Activated naive CD8-positive, alpha-beta T cell treated with anti-CD3 and anti-CD28 coated beads for 36 hours (primary cell): Measurements from ENCODE around the gene KIAA1755. TPM values are rescaled to one million over a fixed set of nuclear protein-coding genes. Genes with fewer than 3 reads are reported as not detected.

Experiments
- DNase-seq: peaks from one replicate; pipeline ENCODE4 v3.0.0; 2021
- H3K27ac Mint-ChIP-seq: one replicate; pipeline ENCODE4 v1.8.0; 2022; ENCODE audit warnings: mild to moderate bottlenecking, moderate library complexity, mixed read lengths
- H3K27me3 Mint-ChIP-seq: one replicate; pipeline ENCODE4 v1.8.0; 2022; ENCODE audit warnings: mild to moderate bottlenecking, mixed read lengths
- H3K36me3 Mint-ChIP-seq: one replicate; pipeline ENCODE4 v1.8.0; 2021; ENCODE audit warnings: mild to moderate bottlenecking, mixed read lengths
- H3K4me1 Mint-ChIP-seq: one replicate; pipeline ENCODE4 v1.8.0; 2021; ENCODE audit warnings: mixed read lengths
- H3K4me3 Mint-ChIP-seq: one replicate; pipeline ENCODE4 v1.8.0; 2022; ENCODE audit warnings: mild to moderate bottlenecking, moderate library complexity, mixed read lengths
- H3K9me3 Mint-ChIP-seq: one replicate; pipeline ENCODE4 v1.8.0; 2022; ENCODE audit warnings: mixed read lengths
- total RNA-seq, 2 experiments: library from RNA; stranded (reverse); gene quantifications; one replicate each; pipeline ENCODE4 v1.2.3, GENCODE V29; 2021

KIAA1755 gene
- total RNA-seq, 2 experiments from 2014 or later, result not detected

DNA sequence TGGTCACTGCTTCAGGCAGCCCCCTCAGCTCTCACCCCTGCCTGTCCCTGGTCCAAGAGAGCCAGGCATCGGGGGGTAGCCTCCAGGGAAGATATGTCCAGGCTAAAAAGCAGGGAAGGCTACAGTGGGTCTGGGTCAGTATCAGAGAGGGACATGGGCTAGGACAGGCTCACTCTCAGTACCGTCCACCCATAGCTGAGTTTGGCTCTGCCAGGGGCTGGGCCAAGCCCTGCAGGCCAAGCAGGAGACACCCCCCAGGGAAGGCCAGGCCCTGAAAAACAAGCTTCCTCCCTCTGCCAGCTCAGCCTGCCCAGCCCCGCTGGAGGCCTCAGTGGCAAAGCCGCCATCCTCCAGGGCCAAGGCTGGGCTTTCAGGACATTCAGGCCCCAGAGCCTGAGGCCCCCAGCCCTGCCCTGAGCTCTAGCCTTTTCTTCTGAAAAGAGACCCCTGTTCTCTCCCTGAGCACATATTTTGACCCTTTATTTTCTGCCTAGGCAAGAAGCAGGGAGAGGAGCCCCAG, 66.9 kb downstream of the KIAA1755 start:
- DNase-seq, result no peak
- Mint-ChIP-seq H3K27me3 (peaks cover 9% of the 10 kb centered on the region), H3K4me3 (no peak overlapping the region), H3K36me3 (no peaks in the 10 kb centered on the region), H3K9me3 (no peaks in the 10 kb centered on the region), H3K4me1 (no peaks in the 10 kb centered on the region), H3K27ac (no peak overlapping the region)

DNA sequence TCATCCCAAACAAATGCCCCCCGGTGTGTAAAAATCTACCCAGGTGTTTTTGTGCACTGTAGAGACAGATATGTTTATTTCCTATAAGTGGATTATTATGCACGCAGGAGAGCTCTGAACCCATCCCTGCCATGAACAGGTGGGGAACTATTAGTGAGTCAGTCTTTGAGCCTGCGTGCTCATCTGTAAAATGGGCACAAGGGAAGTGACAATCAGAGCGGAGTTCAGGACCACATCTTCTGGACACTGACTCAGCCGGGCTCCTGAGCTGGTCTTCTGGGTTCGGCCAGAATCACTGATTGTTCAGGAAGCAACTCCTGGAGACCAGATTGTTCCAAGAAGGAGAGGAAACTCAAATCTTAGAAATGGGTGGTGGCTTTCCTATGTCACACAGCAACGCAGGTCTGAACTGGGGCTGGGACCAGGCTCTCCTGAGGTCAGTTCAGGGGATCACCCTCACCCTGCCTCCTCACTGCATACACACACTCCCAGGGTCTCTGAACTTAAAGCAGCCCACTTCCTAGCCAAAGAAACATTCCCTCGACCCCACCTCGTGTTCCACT, 68.1 kb downstream of the KIAA1755 start:
- Mint-ChIP-seq H3K27ac (no peak overlapping the region), H3K4me1 (no peaks in the 10 kb centered on the region), H3K36me3 (no peaks in the 10 kb centered on the region), H3K27me3 (peaks cover 5% of the 10 kb centered on the region), H3K9me3 (no peaks in the 10 kb centered on the region), H3K4me3 (no peak overlapping the region)
- no peak for DNase-seq

DNA sequence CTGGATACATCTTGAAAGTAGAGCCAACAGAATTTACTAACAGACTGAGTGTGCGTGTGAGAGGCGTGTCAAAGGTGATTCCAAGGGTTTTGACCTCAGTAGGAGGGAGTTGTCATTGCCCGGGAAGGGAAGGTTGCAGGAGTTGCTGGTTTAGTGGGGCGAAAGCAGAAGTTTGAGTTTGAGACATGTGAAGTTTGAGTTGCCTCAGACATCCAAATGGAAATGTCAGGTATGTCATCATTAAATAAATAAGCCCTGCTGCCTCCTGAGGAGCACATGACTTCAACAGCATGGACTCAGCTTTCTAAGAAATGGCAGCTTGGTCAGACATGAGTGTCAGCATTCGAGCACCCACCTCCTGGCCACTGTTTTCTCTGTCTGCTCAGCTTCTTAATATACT, 68.9 kb downstream of the KIAA1755 start:
- Mint-ChIP-seq H3K9me3 (no peaks in the 10 kb centered on the region), H3K27me3 (peaks cover 7% of the 10 kb centered on the region), H3K4me1 (no peaks in the 10 kb centered on the region), H3K27ac (no peak overlapping the region), H3K36me3 (no peaks in the 10 kb centered on the region), H3K4me3 (no peak overlapping the region)
- no peak for DNase-seq

DNA sequence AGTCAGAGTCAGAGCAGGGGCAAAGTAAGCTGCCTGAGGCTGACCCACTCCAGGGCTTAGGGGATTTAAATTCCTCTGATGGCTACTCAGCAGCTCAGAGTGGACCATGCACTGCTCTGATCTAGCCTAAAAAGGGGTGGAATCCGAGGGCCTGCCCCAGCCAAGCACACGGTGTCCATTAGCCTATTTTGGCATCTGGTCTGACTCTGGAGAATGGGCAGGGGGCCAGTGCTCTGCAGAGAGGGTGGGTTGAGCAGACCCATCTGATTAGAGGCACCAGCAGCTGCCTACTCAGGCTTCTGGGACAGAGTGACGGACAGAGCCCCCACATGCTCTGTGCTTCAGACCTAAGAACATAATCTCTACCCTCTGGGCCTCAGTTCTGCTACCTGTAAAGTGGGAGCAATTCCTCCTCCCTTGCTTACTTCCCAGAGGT, 69.6 kb downstream of the KIAA1755 start:
- H3K4me3 Mint-ChIP-seq, result no peak overlapping the region
- H3K27me3 Mint-ChIP-seq, result peaks cover 9% of the 10 kb centered on the region
- no peaks in the 10 kb centered on the region for H3K4me1 Mint-ChIP-seq
- H3K27ac Mint-ChIP-seq, result no peak overlapping the region
- H3K36me3 Mint-ChIP-seq, result no peaks in the 10 kb centered on the region
- no peak for DNase-seq
- H3K9me3 Mint-ChIP-seq, result no peaks in the 10 kb centered on the region

DNA sequence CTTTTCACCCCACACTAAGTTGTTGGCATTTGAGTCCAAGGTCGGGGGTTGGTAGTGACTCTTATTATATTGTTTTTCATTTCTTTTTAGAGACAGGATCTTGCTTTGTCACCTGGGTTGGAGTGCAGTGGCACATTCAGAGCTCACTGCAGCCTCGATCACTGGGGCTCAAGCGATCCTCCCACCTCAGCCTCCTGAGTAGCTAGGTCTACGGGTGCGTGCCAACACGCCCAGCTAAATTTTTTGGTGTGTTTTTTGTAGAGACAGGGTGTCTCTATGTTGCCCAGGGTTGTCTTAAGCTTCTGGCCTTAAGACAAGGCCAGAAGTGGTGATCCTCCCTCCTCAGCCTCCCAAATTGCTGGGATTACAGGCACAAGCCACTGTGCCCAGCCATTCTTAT, 70.4 kb downstream of the KIAA1755 start:
- Mint-ChIP-seq H3K36me3 (no peaks in the 10 kb centered on the region), H3K4me3 (no peak overlapping the region), H3K9me3 (no peaks in the 10 kb centered on the region), H3K27ac (no peak overlapping the region), H3K27me3 (peaks cover 9% of the 10 kb centered on the region), H3K4me1 (no peaks in the 10 kb centered on the region)
- no peak for DNase-seq

DNA sequence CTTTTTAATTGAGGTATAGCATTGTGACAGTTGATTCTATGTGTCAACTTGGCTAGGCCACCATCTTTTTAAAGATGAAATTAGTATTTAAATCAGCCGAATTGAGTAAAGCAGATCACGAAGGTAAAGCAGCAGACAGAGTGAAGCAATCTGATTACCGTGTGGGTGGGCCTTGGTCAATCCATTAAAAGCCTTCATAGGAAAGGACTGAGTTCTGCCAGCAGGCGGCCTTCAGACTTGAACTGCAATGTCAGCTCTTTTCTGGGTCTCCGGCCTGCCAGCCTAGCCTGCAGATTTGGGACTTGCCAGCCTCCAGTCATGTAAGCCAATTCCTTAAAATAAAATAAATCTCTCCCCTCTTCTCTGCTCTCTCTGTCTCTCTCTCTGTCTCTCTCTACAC, 73.0 kb downstream of the KIAA1755 start:
- Mint-ChIP-seq H3K36me3 (no peaks in the 10 kb centered on the region), H3K27ac (no peak overlapping the region), H3K27me3 (peaks cover 11% of the 10 kb centered on the region), H3K4me1 (no peaks in the 10 kb centered on the region), H3K9me3 (no peaks in the 10 kb centered on the region), H3K4me3 (no peak overlapping the region)
- DNase-seq, result no peak

DNA sequence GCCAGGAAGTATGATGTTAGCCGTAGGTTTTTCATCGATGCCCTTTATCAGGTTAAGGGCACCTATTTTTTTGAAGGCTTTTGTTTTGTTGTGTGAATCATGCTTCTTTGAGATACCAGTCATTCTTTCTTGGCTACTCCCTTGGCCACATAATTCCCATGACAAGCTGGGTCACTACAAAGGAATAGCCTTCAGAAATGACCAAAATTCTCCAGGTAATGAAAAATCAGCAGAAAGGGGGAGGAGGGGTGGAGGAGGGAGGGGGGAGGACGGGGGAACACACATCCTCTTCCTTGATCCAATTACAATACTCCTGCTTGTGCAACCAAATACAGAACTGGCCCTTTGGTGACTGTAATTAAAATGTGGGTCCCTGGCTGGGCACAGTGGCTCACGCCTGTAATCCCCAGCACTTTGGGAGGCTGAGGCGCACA, 73.7 kb downstream of the KIAA1755 start:
- Mint-ChIP-seq H3K9me3 (no peaks in the 10 kb centered on the region), H3K4me3 (no peak overlapping the region), H3K36me3 (no peaks in the 10 kb centered on the region), H3K27ac (no peak overlapping the region), H3K4me1 (no peaks in the 10 kb centered on the region), H3K27me3 (peaks cover 10% of the 10 kb centered on the region)
- DNase-seq, result no peak

DNA sequence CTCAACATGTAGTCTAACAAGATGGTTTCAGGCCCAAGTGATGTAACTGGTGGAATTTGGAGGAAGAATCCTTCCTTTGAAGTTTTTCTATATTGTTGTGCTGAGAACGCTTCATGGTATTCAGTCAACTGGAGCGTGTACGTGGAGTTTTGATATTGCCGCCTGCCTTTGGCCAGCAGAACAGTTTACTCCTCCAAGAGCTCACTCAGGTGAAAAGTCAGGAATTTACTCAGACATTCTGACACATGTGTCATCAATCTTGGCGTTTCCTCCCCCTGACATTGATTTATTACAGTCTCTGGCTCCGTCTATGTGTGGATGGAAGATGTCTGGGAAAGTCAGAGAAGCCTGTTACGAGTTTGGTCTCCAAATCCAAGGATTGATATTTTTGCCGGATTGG, 76.4 kb downstream of the KIAA1755 start:
- no peak for DNase-seq
- Mint-ChIP-seq H3K27me3 (peaks cover 14% of the 10 kb centered on the region), H3K36me3 (no peaks in the 10 kb centered on the region), H3K27ac (no peak overlapping the region), H3K9me3 (no peaks in the 10 kb centered on the region), H3K4me1 (no peaks in the 10 kb centered on the region), H3K4me3 (no peak overlapping the region)

DNA sequence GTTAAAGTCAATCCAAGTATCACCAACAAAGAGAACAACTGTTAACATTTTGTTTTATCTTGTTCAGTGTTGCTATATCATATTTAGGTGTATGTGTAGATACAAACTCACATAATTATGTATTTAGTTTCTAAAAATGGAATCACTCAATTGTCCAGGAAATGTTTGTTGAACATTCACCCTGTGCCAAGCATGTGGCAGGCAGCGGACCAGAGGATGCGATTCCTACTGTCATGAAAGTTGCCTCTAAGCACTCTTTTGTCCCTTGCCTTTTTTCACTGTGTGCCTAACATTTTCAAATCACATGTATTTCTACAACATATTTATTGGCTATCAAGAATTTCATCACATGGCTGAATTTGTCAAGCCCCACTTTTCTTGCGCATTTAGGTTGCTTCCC, 78.6 kb downstream of the KIAA1755 start:
- Mint-ChIP-seq H3K4me3 (no peak overlapping the region), H3K4me1 (no peaks in the 10 kb centered on the region), H3K9me3 (no peaks in the 10 kb centered on the region), H3K27me3 (peaks cover 14% of the 10 kb centered on the region), H3K27ac (no peak overlapping the region), H3K36me3 (no peaks in the 10 kb centered on the region)
- no peak for DNase-seq

DNA sequence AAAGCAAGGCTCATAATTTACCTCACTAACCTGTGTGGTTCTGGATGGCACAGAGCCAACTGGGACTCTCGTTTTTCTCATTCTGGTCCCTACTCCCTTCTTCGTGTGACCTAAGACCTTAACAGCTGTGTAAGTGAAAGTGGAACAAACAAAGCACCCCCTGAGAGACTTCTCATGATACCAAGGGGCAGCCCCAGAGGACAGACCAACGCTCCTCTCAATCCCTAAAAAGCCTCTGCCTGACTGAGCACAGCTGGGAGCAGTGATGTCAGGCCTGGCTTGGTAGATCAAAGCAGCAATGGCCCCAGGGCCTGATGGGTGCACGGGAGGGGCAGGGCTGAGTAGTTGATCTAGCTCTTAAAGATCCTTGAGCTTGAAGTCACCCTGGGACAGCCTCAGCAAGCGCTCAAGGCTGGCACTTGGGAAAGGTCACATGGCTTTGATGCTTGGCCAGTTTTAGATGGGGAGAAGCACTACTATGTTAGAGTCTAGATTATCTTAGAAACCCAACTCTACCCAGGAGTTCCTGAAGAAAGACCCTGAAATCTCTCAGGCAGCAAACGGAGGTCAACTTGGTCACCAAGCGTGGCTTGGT, 79.2 kb downstream of the KIAA1755 start:
- H3K9me3 Mint-ChIP-seq, result no peaks in the 10 kb centered on the region
- no peak overlapping the region for H3K4me3 Mint-ChIP-seq
- no peaks in the 10 kb centered on the region for H3K36me3 Mint-ChIP-seq
- no peak overlapping the region for H3K27ac Mint-ChIP-seq
- no peak for DNase-seq
- no peaks in the 10 kb centered on the region for H3K4me1 Mint-ChIP-seq
- H3K27me3 Mint-ChIP-seq, result peaks cover 10% of the 10 kb centered on the region

DNA sequence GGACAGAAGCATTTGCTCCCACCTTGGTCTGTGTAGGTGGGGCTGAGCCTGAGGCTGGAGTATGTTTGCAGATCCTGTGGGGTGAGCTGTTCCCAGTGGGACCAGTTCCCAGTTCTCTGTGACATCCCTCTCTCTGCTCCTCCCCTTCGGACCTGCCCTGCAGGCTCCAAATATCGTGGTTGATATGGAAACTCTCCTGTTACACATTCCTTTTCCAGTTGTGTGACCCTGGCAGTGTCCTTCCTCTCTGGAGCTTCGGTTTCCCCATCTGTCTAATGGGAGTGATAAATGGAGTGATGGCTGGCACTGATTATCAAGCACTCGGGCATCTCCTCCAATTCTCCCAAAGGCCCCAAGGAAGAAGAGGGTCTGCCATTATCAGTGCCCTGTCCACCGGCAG, 79.8 kb downstream of the KIAA1755 start:
- no peaks in the 10 kb centered on the region for H3K36me3 Mint-ChIP-seq
- no peaks in the 10 kb centered on the region for H3K4me1 Mint-ChIP-seq
- H3K27me3 Mint-ChIP-seq, result peaks cover 10% of the 10 kb centered on the region
- H3K4me3 Mint-ChIP-seq, result no peak overlapping the region
- no peak for DNase-seq
- H3K27ac Mint-ChIP-seq, result no peak overlapping the region
- no peaks in the 10 kb centered on the region for H3K9me3 Mint-ChIP-seq

DNA sequence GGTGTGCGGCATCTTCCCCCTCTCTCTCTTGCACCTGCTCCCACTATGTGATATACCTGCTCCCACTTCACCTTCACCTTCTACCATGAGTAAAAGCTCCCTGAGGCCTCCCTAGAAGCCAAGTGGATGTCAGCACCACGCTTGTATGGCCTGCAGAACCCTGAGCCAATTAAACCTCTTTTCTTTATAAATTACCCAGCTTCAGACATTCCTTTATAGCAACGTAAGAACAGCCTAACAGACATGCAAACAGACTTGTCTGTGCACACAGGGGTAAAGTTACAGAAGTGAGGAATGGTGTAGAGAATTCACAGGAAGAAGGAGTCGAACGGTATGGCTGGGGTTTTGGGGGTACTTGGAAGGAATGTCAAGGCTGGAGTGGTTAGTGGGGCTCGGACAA, 80.7 kb downstream of the KIAA1755 start:
- Mint-ChIP-seq H3K27me3 (peaks cover 10% of the 10 kb centered on the region), H3K27ac (no peak overlapping the region), H3K4me1 (no peaks in the 10 kb centered on the region), H3K9me3 (no peaks in the 10 kb centered on the region), H3K4me3 (no peak overlapping the region), H3K36me3 (no peaks in the 10 kb centered on the region)
- DNase-seq, result no peak

DNA sequence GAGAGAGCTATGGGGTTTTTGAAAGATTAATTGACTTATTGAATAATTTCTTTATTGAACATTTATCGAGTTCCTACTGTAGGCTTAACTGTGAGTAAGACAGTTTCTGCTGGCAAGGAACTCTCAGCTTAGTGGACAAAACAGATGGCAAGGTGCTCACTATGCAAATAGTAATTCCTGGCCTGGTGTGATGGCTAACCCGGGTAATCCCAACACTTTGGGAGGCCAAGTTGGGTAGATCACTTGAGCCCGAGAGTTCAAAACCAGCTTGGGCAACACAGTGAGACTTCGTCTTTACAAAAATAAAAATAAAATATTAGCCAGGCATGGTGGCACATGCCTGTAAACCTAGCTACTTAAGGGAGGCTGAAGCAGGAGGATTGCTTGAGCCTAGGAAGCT, 82.0 kb downstream of the KIAA1755 start:
- H3K27ac Mint-ChIP-seq, result no peak overlapping the region
- DNase-seq, result no peak
- H3K36me3 Mint-ChIP-seq, result no peaks in the 10 kb centered on the region
- peaks cover 6% of the 10 kb centered on the region for H3K27me3 Mint-ChIP-seq
- no peaks in the 10 kb centered on the region for H3K4me1 Mint-ChIP-seq
- H3K4me3 Mint-ChIP-seq, result no peak overlapping the region
- no peaks in the 10 kb centered on the region for H3K9me3 Mint-ChIP-seq

DNA sequence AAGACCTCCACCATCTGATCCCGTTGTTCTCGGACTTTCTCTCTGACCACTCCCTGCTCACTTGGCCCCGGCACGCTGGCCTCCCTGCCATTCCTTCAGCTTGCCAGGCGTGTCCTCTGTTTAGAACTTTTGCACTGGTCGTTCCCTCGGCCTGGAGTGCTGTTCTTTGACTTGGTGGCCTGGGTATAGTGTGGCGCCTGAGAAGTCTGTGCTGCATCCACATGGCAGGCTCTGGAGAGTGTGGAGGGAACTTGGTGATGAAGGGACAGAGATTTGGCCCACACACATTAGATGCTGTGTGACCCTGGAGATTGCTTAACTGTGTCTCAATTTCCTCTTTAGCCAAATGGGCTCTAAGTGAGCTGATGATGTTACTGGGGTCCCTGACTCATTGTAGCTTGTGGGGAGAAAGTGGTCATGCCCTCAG, 82.5 kb downstream of the KIAA1755 start:
- peaks cover 4% of the 10 kb centered on the region for H3K27me3 Mint-ChIP-seq
- H3K36me3 Mint-ChIP-seq, result no peaks in the 10 kb centered on the region
- no peaks in the 10 kb centered on the region for H3K9me3 Mint-ChIP-seq
- no peaks in the 10 kb centered on the region for H3K4me1 Mint-ChIP-seq
- DNase-seq, result no peak
- no peak overlapping the region for H3K4me3 Mint-ChIP-seq
- H3K27ac Mint-ChIP-seq, result no peak overlapping the region

DNA sequence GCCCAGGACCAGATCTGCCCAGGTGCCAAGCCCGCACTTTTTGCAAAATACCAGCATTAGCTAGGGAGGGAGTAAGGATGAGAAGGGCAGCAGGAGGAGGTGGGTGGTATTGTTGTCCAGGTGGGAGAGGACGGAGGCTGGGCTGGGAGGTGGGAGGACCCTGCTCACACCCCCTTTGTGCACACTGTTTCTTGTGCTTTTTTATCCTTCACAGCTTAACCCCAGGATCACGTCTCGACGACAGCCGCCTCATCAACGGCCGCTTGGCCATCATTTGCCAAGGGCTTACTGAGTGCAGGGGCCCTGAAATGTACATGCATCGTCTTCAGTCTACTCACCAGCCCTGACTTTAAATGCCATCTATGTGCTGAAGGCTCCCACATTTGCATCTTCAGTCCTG, 83.3 kb downstream of the KIAA1755 start:
- peaks cover 7% of the 10 kb centered on the region for H3K27me3 Mint-ChIP-seq
- no peak overlapping the region for H3K4me3 Mint-ChIP-seq
- no peaks in the 10 kb centered on the region for H3K9me3 Mint-ChIP-seq
- no peak for DNase-seq
- no peak overlapping the region for H3K27ac Mint-ChIP-seq
- no peaks in the 10 kb centered on the region for H3K4me1 Mint-ChIP-seq
- H3K36me3 Mint-ChIP-seq, result no peaks in the 10 kb centered on the region
